Mucosa of rectum (tissue), 2 donors: ENCODE data around the gene SLC51B.
"Not testable (repeated sequence)": the region's sequence is repeated elsewhere in the genome, so short reads cannot be mapped to it uniquely, and the experiment has no call there.

Source experiments
- H3K27ac ChIP-seq, 2 donors: one replicate each; pipeline ENCODE4 v1.7.0; 2013; ENCODE audit warnings: inconsistent platforms in 2 of 2, low read depth in 2 of 2, low read length in 2 of 2
- H3K27me3 ChIP-seq, 2 donors: one replicate each; pipeline ENCODE4 v1.7.0; 2013; ENCODE audit warnings: low read length in 2 of 2; ENCODE audit not compliant: control insufficient read depth in 2 of 2, insufficient read depth in 2 of 2
- H3K36me3 ChIP-seq, 2 donors: one replicate each; pipeline ENCODE4 v1.7.0; 2013; ENCODE audit warnings: low read length in 2 of 2; ENCODE audit not compliant: control insufficient read depth in 2 of 2, insufficient read depth in 2 of 2
- H3K4me1 ChIP-seq, 2 donors: one replicate each; pipeline ENCODE4 v1.7.0; 2013; ENCODE audit warnings: low read length in 2 of 2, mild to moderate bottlenecking in 1 of 2; ENCODE audit not compliant: control insufficient read depth in 2 of 2, insufficient read depth in 2 of 2
- H3K4me3 ChIP-seq, 2 donors: one replicate each; pipeline ENCODE4 v1.7.0; 2013; ENCODE audit warnings: low read length in 2 of 2
- H3K9ac ChIP-seq, 2 donors: one replicate each; pipeline ENCODE4 v1.7.0; 2013; ENCODE audit warnings: low read length in 2 of 2, low read depth in 1 of 2, mild to moderate bottlenecking in 1 of 2
- H3K9me3 ChIP-seq, 2 donors: one replicate each; pipeline ENCODE4 v1.7.0; 2013; ENCODE audit warnings: low read length in 2 of 2; ENCODE audit not compliant: control insufficient read depth in 2 of 2
- donor health status: healthy.
- donor health status: Normal muscosa, but diverticular disease.

The SLC51B gene

DNA sequence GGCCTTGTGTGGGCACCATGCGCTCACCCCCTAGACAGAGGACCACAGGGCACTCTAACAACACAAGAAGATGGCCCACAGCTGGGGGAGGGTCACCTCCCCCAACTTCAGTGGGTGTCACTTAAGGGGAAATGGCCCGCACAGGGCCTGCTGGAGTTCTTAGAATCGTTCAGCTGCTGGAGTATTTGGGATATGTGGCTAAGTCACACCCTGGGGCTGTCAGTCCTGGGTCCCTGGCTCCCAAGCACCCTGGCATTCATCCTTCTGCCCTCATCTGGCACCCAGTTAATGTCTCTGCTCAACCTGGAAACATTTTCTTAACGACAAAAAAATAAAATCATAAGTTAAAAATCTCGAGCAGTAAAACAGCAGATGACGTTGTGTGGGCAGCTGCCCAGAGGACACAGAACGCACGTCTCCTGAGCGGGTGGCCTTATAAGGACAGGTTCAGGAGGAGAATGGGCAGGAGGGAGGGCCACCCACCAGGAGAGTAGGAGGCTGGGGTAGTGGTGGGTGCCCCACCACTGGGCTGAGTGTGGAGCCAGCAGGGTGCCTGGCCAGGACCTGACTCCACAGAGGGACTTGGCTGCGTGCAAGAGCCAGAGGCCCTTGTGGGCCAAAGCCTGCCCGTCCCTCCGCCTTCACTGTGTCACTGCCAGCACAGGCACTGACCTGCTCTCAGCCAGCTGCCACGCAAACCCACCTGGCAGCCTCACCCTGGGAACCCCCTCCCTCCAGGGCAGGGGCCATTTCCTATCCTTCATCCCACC, 42.9 kb downstream of the SLC51B start:
- Histone ChIP-seq H3K9me3 (no peaks in the 10 kb centered on the region), H3K9ac (peak overlapping the region; percentile 58 to 75), H3K27ac (peak overlapping the region; percentile 94 to 96), H3K4me3 (no peak overlapping the region), H3K4me1 (peaks cover 24 to 30% of the 10 kb centered on the region in 2 donors), H3K27me3 (no peaks in the 10 kb centered on the region), H3K36me3 (no peaks in the 10 kb centered on the region)

DNA sequence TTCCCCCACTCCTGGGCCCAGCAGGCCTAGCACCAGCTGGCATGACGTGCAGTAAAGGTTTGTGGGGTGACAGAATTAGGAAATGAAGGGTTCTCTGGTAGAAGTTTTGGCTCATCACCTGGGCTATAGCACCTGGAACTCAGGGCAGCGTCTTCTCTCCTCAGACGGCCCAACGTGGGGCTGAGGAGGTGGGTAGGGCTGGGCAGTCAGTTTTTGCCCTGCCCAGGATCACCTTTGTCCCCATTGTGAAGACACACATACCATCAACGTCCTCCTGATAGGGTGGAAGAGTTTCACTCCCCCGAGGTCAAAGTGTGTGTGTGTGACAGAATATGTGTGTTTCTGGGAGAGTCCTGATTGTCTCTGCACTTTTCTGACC, 43.4 kb downstream of the SLC51B start:
- H3K27me3 ChIP-seq, result no peaks in the 10 kb centered on the region
- no peak overlapping the region for H3K4me3 ChIP-seq
- no peaks in the 10 kb centered on the region for H3K36me3 ChIP-seq
- peak overlapping the region; percentile 94 to 96 for H3K27ac ChIP-seq
- H3K9me3 ChIP-seq, result no peaks in the 10 kb centered on the region
- peaks cover 24 to 30% of the 10 kb centered on the region in 2 donors for H3K4me1 ChIP-seq
- peak overlapping the region; percentile 58 to 75 for H3K9ac ChIP-seq

DNA sequence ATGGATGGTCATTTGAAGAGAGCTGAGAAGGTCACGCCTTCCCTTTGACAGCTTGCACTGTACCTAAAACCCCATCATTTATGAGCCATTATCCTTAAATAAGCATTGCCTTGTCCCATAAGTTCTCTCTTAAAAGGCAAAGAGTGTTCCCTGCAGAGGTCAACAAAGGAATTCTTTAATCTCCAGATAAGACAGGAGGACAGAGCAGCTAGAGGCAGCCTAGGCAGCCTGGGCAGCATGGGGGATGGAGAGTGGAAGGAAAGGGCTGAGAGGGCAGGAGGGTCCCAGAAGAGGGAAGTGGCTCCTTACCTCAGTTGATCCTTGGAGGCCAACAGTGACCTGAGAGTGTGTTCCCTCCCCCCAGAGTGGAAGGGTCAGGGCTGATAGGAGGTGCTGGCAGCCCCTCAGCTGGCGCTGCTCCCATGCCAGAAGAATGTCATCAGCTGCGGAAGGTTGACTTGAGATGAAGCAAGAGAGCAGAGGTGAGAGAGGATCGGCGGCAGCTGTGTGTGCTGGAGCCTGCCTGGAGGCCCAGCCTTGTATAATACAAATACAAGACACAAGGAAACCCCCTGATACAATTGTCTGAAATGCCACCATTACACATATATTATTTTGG, 44.1 kb downstream of the SLC51B start:
- Histone ChIP-seq H3K9ac (peak overlapping the region; percentile 58 to 75), H3K27me3 (no peaks in the 10 kb centered on the region), H3K4me1 (peaks cover 24 to 30% of the 10 kb centered on the region in 2 donors), H3K36me3 (no peaks in the 10 kb centered on the region), H3K27ac (peak overlapping the region; percentile 94 to 96), H3K9me3 (no peaks in the 10 kb centered on the region), H3K4me3 (no peak overlapping the region)

DNA sequence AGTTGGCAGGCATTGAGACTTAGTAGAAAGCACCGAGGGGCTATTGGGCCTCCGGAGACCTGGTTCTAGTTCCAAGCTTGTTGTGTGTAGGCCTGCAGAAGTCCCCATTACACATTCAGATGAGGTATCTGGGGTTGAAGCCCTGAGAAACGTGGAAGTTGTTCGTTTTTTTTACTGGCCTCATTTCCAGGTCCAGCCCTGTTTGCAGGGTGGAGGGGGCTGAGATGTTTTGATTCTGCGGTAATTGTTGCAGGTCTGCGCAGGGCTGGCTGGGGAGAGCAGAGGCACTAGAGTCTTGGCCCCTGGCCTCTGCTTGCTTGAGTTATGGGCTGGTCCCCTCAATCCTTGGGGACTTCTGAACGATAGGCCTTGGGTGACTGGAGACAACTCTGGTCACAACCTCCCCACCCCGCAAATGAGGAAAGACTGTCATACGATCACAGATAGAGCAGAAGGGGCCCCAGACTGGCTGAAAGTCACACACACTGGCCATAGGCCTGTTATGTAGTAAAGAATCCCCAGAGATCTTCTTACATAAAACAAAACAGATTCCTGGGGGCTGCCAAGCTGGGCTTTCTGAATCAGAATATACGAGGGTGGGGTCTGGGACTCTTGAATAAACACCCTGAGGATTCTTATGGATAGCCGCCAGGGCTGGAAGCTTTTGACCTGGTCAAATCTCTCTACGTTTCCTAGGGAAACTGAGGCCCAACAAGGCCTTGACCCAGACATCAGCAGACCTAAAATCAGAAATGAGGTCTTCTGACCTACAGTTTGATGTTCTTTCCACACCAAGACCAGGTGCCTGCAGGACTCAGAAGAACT, 47.0 kb downstream of the SLC51B start:
- no peaks in the 10 kb centered on the region for H3K27me3 ChIP-seq
- peaks cover 24 to 30% of the 10 kb centered on the region in 2 donors for H3K4me1 ChIP-seq
- no peak overlapping the region for H3K4me3 ChIP-seq
- no peak overlapping the region for H3K9ac ChIP-seq
- no peaks in the 10 kb centered on the region for H3K9me3 ChIP-seq
- no peak overlapping the region for H3K27ac ChIP-seq
- no peaks in the 10 kb centered on the region for H3K36me3 ChIP-seq

DNA sequence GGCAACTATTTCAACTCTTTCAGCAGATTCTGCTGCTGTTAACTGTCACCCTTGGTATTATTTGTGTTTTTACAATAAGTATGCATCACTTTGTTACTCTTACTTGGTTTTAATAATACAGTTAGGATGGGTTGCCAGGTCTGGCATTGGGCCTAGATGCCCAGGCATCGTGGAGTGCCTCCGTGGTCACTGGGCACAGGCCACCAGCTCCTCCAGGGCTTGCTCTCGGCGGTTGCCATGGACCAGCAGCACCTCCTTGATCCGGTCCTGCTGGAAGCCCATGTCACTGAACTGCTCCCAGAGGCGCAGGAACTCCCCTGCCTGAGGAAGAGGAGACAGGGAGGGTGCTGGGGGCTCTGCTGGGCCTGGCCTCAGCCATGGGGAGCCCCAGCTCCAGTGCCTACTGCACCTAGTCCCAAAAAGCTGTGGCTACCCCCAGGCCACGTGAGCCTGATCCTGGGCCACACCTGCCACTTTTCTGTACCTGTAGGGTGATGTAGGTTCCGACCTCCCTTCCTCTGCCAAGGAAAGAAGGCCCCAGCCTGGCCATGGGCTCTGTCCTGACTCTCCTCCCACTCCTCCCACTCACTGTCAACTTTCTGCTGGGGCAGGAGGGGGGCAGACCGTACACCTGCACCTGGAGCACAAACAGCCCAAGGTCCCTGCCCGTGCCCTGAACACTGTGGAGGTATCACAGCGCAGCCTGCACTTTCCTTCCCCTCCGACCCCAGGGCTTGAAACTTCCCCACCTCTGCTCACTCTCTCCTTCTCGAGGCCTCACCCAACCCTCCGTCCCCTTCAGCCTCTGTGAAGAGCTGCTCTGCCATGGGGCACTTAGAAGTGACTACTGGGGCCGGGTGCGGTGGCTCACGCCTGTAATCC, 48.0 kb downstream of the SLC51B start:
- Histone ChIP-seq H3K36me3 (no peaks in the 10 kb centered on the region), H3K4me1 (peaks cover 17 to 20% of the 10 kb centered on the region in 2 donors), H3K4me3 (no peak overlapping the region), H3K27me3 (no peaks in the 10 kb centered on the region), H3K9ac (no peak overlapping the region), H3K27ac (no peak overlapping the region), H3K9me3 (no peaks in the 10 kb centered on the region)

DNA sequence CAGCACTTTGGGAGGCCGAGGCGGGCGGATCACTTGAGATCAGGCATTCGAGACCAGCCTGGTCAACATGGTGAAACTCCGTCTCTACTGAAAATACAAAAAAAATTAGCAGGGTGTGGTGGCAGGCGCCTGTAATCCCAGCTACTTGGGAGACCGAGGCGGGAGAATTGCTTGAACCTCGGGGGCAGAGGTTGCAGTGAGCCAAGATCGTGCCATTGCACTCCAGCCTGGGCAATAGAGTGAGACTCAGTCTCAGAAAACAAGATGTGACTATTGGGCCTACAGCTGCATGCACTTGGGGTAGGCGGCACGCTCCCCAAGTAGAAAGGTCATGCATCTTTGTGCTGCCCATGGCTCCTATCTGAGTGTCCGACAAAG, 48.6 kb downstream of the SLC51B start:
- not testable (repeated sequence) for H3K27ac ChIP-seq, H3K9ac ChIP-seq, H3K9me3 ChIP-seq, H3K27me3 ChIP-seq, H3K36me3 ChIP-seq, H3K4me3 ChIP-seq
- peaks cover 10 to 14% of the 10 kb centered on the region in 2 donors for H3K4me1 ChIP-seq

DNA sequence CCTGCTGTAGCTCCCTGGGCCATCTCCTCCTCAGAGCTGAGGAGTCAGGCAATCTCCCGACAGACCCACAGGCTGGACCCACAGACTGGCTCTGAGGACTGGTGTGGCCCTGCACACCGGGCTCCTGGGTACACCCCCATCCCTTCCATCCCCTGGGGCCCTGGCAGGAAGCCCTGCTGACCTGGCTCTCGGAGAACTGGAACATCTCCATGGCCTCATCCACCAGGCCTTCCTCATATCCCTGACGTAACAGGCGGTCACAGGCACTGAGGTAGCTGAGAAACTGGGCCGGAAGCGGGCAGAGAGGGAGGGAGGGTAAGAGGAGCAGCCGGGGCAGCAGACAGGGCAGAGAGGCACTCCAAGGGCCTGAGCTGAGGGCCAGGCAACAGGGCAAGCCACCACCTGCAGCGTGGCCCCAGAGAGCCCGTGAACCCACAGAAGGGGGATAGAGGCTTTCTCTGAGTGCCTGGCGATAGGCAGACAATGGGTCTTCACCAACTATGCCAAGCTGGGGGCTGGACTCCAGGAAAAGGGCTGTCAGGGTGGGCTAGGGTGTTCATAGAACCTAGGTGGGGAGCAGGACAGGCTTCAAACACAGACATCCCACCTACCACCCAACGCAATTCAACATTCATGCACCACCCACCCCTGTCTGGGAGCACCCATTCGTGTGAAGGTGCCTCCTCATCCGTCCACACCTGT, 49.3 kb downstream of the SLC51B start:
- peaks cover 4 to 7% of the 10 kb centered on the region in 2 donors for H3K4me1 ChIP-seq
- no peak overlapping the region for H3K9ac ChIP-seq
- no peak overlapping the region for H3K27ac ChIP-seq
- H3K36me3 ChIP-seq, result peaks cover 3 to 10% of the 10 kb centered on the region in 2 donors
- H3K4me3 ChIP-seq, result no peak overlapping the region
- no peaks in the 10 kb centered on the region for H3K9me3 ChIP-seq
- H3K27me3 ChIP-seq, result no peaks in the 10 kb centered on the region

DNA sequence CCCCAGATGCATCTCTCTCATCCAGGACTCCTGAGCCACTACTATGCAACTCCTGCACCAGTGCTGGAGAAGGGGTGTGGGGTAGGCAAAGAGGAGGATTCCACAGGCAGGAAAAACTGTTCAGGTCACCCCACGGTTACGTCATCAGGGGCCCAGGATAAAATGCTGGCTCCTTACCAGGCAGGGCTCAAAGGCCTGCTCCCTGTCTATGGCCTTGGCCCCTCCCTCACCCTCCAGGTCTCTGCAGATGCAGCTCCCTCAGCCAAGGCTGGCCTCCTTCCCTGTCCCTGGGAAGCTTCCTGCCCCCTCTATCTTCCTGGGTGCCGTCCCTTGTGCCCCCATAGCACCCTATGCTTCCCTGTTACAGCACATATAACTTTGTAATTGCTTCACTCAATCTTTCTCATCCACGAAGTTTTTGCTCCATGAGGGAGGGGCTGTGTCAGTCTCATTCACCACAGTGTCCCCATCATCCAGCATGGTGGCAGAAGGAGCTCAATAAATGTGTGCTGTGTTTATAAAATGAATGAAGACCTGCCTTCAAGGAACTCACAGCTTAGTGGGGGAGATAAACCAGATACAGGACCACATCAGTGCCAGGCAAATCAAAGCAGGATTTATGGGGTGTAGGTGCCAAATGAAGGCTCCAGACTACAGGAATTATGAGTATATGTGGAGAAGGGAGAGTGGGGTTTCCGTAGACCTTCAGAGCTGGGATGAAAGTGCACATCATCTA, 50.0 kb downstream of the SLC51B start:
- Histone ChIP-seq H3K27me3 (no peaks in the 10 kb centered on the region), H3K9ac (no peak overlapping the region), H3K4me3 (no peak overlapping the region), H3K4me1 (peaks cover under 1 to 5% of the 10 kb centered on the region in 2 donors), H3K9me3 (no peaks in the 10 kb centered on the region), H3K27ac (no peak overlapping the region), H3K36me3 (peaks cover 3 to 10% of the 10 kb centered on the region in 2 donors)

DNA sequence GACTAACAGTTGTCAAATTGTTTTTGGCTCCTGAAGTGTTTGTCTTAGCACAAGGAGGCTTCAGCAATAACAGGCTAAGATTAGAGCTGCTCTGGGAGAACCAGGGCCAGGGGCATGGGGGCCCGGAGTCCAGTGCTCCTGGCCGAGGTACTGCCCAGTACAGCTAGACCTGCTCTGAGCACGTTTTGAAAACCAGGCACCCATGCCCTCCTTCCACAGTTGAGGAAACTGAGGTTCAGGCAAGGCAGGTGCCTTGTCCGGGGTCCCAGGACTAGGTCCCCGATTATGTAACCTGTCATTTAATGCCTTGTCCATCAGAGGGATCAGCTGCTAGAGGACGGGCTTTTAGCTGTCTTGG, 50.5 kb downstream of the SLC51B start:
- H3K9ac ChIP-seq, result no peak overlapping the region
- no peaks in the 10 kb centered on the region for H3K9me3 ChIP-seq
- H3K36me3 ChIP-seq, result peaks cover 3 to 10% of the 10 kb centered on the region in 2 donors
- H3K27ac ChIP-seq, result no peak overlapping the region
- H3K4me3 ChIP-seq, result no peak overlapping the region
- no peaks in the 10 kb centered on the region for H3K27me3 ChIP-seq
- H3K4me1 ChIP-seq, result peaks cover 5 to 11% of the 10 kb centered on the region in 2 donors
